Activated CD4-positive, alpha-beta T cell treated with anti-CD3 and anti-CD28 coated beads, Interleukin-2, amount 50 U/mL, for 24 hours (primary cell): ENCODE data around the gene FHL2.

Experiments used
- DNase-seq, 2 donors: peaks; one replicate each; pipeline ENCODE4 v3.0.0-alpha.2; 2020; ENCODE audit warnings: low read depth in 1 of 2, low spot score in 1 of 2

FHL2 gene

DNA sequence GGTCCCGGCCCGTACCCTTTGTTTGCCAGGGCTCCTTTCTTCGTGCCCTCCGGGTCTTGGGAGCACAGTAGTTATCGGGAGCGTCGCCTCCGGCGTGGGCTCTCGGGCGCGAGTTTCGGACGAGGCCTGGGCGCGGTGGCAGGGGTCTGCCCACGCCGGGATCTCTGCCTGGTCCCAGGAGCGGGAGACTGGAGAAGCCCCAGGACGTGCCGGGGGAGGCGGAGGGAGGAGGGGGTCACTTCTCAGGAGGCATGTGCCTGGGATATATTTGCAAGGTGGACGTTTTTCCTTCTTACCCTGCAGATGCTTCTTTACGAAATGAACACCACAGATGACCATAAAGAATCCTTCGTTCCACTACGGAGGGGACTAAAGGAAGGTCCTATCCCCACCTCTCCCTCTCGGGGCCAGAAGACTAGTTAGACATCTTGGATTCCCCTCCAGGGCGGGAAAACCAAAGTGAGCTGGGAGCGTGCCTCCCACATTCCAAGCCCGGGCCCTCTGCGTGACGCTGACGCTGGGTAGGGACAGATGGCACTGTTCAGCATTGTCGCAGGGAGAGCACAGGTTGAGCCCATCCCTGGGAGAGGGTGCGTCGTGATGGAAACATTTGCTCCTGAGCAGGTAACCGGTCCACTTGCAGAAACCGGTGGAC, 483 bp upstream of the FHL2 start:
- DNase-seq = no peak

DNA sequence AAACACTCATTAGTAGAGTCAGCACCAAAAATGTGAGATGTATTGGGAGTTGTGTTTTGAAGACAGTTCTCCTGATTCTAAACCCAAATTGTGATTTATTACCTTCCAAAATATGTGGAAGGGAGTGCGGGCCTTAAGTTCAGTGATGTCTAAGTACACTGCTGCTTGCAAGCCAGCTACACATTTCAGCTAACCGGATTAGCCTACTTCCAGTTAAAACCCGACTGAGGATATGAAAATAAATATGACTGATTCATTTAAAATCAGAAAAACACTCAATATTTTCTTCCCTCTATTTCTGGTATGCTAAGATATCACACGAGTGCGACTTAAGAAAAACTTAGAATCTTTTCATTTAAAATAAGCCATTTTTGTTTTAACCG, 907 bp downstream of the FHL2 start:
- DNase-seq = no peak

DNA sequence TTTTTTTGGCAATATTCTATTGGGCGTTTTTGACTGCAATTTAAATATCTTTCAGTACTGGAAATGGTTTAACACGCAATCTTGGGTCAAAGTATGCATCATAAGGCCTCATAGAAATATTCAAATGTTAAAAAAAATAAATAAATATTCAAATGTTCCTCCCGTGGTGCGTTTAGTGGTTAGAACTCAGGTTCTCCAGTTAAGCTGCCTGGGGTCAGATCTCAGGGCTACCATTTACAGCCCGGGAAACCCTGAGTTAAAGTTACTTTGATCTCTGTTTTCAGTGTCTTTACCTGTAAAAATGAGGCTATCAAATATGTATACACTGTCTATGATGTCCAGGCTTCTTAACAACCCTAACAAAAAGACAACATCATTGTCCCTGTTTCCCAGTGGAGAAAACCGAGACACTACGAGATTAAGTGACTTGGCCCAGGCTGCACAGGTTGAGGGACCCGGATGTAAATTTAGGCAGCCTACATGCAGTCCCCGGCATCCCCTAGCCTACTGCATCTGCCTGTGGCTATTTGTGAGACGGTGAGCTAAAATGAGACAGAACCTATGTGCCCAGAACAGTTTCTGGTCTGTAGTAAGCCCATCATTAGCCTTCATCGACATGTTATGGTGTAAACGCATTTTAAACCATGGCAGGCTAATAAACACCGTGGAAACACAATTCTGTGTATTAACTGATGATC, 1.7 kb downstream of the FHL2 start:
- no peak for DNase-seq

GRCh38 chr2:105396254-105397024, 2.4 kb downstream of the FHL2 start:
- DNase-seq = peak in 1 of 2 donors; percentile 37

DNA sequence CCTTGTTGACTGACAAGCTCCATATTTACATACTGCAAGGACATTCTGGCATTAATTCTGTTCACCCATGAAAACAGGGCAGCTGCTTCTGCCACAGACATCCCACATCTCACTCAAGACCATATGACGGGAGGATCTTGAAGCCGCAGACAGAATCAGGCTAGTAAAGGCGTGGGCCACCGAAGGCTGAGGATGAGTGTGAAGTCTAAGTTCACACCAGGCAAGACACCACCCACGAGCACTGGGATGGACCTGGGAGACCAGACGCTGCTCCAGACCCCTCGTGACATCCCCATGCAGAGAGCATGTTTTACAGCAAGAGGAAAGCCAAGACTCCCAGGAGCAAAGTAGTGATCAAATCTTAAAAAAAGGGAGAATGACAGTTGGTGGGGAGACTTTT, 3.2 kb downstream of the FHL2 start:
- DNase-seq = no peak

GRCh38 chr2:105394951-105395611, 3.8 kb downstream of the FHL2 start:
- no peak for DNase-seq

DNA sequence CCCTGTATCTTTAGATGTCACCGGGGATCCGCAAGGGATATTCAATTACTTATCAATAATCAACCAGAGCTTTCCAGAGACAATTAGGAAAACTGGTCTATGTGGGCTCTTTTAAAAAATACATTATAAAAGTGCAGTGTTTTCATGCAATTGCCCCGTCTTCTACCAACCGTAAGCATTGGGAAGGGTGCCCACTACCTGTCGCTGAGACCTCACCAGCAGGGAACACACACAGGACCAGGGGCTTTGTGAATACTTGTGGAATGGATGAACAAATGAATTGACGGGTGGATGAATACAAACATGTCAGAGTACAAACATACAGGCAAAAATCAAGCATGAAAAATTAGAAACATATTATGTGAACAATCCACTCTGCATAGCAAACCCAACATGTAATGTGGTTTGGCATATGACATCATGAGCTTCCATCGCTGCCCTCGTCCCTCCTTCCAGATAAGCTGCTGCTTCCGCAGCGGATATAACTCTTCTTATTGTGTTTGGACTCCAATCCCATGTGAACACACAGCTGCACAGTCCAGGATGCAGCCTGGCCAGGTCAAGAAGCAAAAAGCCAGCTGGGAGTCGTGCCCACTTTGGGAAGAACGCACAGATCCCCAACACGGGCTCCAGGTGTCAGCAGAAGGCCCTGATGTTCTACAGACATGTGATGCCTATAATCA, 5.3 kb downstream of the FHL2 start:
- DNase-seq = no peak

DNA sequence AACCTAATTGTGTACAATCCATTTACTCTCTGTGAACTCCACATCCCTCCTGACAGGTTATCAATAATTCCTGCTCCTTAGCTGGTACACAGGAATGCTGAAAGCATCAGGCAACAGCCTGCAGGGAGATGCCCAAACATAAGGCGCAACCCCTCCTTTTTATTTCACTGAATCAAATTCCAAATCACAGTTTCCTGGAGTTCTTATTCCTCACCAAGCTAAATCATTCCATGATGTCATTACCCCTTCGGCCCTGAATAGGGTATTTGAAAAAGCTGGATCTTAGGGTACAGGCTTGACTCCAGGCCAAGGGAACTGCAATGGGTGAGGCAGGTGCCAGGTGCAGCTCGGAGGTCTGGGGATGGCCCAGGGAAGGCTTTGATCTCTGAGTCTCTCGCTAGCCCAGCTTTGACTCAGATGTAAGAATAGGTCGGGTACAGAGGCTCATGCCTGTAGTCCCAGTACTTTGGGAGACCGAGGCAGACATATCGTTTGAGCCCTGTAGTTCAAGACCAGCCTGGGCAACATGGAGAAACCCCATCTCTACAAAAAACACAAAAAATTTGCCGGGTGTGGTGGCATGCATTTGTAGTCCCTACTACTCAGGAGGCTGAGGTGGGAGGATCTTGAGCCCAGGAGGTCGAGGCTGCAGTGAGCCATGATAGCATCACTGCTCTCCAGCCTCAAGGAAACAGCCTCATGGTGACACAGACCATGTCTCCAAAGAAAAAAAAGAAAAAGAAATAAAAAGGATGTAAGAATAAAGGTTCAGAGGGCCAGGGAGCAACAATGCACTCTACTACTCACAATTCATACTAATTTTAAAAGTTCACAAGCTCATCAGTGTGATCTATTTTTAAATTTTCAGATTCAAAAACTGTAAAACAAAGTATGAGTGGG, 6.8 kb downstream of the FHL2 start:
- no peak for DNase-seq

- DNase-seq = no peak
These were observed 7.7 kb downstream of the FHL2 start for GRCh38 chr2:105391058-105391627.

GRCh38 chr2:105390454-105390853, 8.4 kb downstream of the FHL2 start:
- DNase-seq = no peak

DNA sequence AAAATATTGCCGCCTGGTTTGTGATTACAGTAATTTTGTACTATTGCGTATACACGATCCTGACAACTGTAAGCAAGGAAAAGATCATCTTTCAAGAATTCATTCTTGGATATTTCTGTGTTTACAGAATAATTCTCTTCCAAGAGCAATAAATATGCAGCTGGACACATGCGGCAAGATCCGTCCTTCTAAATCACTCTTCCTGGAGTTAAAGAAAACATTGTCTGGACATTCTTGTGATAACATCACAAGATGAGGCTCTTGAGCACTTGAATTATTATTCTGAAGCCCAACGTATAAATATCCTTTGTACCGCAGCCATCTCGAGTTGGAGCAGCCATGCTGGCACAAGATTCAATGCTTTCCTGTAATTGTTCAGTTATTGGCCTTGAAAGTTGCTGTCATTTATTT, 9.9 kb downstream of the FHL2 start:
- DNase-seq = no peak

DNA sequence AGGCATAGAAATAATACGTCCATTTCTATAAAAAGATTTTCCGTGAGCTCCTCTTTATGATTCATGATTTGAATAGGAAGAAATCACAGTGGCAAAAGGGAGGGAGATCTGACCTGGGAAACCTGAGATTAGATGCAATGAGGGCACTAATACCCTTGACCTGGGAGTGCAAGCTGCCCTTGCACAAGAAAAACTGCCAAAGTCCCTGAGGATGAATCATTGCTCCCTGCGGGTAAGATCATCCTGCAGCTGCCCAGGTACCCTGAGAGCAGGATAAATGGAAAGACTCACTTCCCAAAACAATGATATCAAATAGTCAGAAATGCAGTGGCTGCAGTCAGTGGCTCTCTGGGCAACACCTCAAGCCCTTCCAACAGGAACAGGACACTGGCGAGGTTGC, 11.6 kb downstream of the FHL2 start:
- DNase-seq = no peak

- no peak for DNase-seq
These were observed 12.9 kb downstream of the FHL2 start for GRCh38 chr2:105385731-105386540.

- no peak for DNase-seq
These were observed 14.0 kb downstream of the FHL2 start for GRCh38 chr2:105384861-105385260.

DNA sequence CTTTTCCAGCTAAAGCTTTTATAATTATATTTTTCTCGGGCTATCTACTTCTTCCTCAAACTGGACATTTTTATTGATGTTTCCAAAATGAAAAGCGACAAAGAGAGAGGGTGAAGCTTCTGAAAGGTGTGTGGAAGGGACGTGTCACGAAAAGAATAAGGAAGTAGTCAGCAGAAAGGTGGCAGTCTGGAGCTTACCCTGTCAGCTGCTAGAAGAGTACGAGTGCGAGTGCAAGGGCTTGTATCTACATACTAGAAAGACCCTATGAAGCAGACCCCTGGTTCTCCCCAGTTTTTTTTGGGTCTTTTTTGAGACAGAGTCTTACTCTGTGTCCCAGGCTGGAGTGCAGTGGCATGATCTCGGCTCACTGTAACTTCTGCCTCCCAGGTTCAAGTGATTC, 14.6 kb downstream of the FHL2 start:
- no peak for DNase-seq

DNA sequence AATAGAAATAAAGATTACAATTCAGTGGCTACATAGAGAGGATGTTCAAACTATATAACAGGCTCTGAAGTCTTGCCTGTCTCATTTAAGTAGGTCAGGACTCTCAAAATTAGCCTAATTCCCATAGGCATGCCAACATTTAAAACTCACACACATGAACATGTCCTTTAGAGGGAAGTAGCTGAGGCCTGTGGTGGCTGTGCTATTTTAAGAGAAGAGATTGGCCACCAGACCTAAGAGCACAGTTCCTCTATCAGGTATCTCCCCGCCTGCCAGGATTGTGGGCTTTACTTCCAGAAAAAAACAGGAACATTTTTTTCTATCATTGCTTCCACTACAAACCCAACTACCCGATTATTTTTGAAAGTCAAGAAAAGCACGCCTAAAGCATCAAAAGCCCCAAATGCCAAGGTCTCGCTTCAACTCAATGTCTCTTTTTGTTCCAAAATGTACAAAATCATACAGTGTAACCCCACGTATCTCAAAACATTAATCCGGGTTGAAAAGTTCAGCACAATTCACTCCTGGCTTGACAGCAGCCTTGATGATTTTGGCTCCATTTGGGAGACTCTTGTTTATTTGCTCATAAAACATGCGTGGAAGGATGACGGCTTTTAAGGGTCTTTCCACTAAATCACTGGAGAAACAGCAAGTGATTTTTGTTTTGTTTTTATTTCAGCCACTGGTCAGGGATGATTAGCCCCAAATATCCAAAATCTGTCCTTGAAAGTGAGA, 15.3 kb downstream of the FHL2 start:
- no peak for DNase-seq

- no peak for DNase-seq
These were observed 16.7 kb downstream of the FHL2 start for GRCh38 chr2:105382177-105382576.

DNA sequence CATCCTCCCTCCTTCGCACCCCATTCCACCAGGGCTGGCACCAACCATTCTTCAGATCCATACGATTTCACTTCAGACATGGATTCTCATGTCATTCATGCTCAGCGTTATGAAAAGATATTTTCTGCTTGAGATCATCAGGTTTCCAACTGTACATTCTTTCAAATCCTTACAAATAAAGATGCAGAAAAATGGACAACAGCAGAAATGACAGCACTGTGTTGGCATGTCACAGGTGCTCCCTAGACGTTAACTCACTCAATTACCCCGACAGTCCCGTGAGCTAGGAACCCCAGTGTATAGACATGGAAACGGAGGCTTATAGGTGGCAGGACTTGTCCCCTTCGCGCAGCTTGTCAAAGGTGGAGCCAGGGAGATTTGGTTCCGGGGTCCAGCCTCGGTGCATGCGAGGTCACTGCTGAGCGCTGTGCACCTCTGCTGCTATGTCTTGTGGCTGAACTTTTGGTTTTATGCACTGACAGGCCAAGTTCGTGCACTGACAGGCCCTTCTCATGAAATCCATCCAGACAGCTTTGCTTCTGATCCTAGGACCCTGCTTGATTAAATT, 17.7 kb downstream of the FHL2 start:
- DNase-seq = no peak
